ENCODE measurements around the gene SNRK.

DNA sequence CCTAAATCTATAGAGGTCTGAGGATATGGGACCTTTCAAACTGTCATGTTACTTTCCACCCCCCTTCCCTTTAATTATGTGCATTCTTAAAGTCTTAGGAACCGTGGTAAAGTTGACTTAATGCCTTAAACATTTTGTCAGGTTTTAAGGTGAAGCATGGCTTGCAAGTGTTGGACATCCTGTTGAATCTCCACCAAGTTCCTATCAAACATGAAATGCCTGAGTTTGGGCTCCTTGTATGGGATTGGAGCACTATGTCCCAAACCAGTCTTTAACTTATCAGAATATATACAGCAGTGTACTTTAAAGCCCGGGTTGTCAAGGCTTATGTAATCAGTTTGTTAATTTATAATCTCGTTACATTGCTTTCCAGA, 1.1 kb downstream of the SNRK start:
- TF ChIP-seq POLR2A (IDR thresholded peaks at IDR 0.05; ENCODE audit: low read depth, low read length): no peak
- no peak for TF ChIP-seq POLR2AphosphoS5 (IDR thresholded peaks at IDR 0.05; ENCODE audit: low read depth, low read length)
- no peak for TF ChIP-seq TAF1 (IDR thresholded peaks at IDR 0.05; ENCODE audit: borderline replicate concordance, low read depth, low read length)

Measured in GM12892 (cell line).